Measurements from ENCODE around the gene JMJD4. TPM values are rescaled to one million over a fixed set of nuclear protein-coding genes. Genes with fewer than 3 reads are reported as not detected.

Gene JMJD4
- total RNA-seq (ENCODE audit: unreplicated experiment) = 13.4 TPM
- long read RNA-seq, transcript JMJD4-201 (6 exons, 2,595 nt) = major isoform, 10 of 16 reads
- long read RNA-seq, partial matches to known transcripts = 2 of 16 reads
- long read RNA-seq, other reads (novel, unspliced or antisense) = 3 of 16 reads

- TF ChIP-seq CTCF (IDR thresholded peaks at IDR 0.05; ENCODE audit: unreplicated experiment) = no peak
- Mint-ChIP-seq H3K4me3 (ENCODE audit: unreplicated experiment) (peak within 1 kb of the TSS; percentile 95), H3K27ac (ENCODE audit: unreplicated experiment) (peak within 1 kb of the TSS; percentile 52), H3K27me3 (ENCODE audit: unreplicated experiment) (peaks cover 9% of the 10 kb centered on the region), H3K4me1 (ENCODE audit: unreplicated experiment) (peaks cover 8% of the 10 kb centered on the region), H3K36me3 (ENCODE audit: low read depth, unreplicated experiment) (peaks cover 10% of the 10 kb centered on the region), H3K9me3 (ENCODE audit: unreplicated experiment) (no peaks in the 10 kb centered on the region)
- DNase-seq (ENCODE audit: low spot score) = peak; percentile 91
These were observed at the start of gene JMJD4, which contains the start of gene SNAP47 for GRCh38 chr1:227734856-227735538. Gene JMJD4 (minus strand): TSS chr1:227735302. CDS start chr1:227735273, 29 bp downstream. Gene SNAP47 (plus strand): TSS chr1:227735435. CDS start chr1:227747737, 12,302 bp downstream.

- H3K9me3 Mint-ChIP-seq (ENCODE audit: unreplicated experiment) = no peaks in the 10 kb centered on the region
- H3K4me1 Mint-ChIP-seq (ENCODE audit: unreplicated experiment) = no peaks in the 10 kb centered on the region
- H3K36me3 Mint-ChIP-seq (ENCODE audit: low read depth, unreplicated experiment) = peaks cover 5% of the 10 kb centered on the region
- TF ChIP-seq CTCF (IDR thresholded peaks at IDR 0.05; ENCODE audit: unreplicated experiment) = no peak
- no peak overlapping the region for H3K27ac Mint-ChIP-seq (ENCODE audit: unreplicated experiment)
- H3K4me3 Mint-ChIP-seq (ENCODE audit: unreplicated experiment) = no peak overlapping the region
- H3K27me3 Mint-ChIP-seq (ENCODE audit: unreplicated experiment) = peaks cover 7% of the 10 kb centered on the region
- DNase-seq (ENCODE audit: low spot score) = no peak
These were observed 47.1 kb upstream of the JMJD4 start for GRCh38 chr1:227782226-227782625.

- Mint-ChIP-seq H3K4me3 (ENCODE audit: unreplicated experiment) (no peak overlapping the region), H3K36me3 (ENCODE audit: low read depth, unreplicated experiment) (peaks cover 5% of the 10 kb centered on the region), H3K9me3 (ENCODE audit: unreplicated experiment) (no peaks in the 10 kb centered on the region), H3K4me1 (ENCODE audit: unreplicated experiment) (no peaks in the 10 kb centered on the region), H3K27ac (ENCODE audit: unreplicated experiment) (no peak overlapping the region), H3K27me3 (ENCODE audit: unreplicated experiment) (peaks cover 3% of the 10 kb centered on the region)
- no peak for TF ChIP-seq CTCF (IDR thresholded peaks at IDR 0.05; ENCODE audit: unreplicated experiment)
- no peak for DNase-seq (ENCODE audit: low spot score)
These were observed 46.3 kb upstream of the JMJD4 start for GRCh38 chr1:227781314-227781930.

- no peak for DNase-seq (ENCODE audit: low spot score)
- peaks cover 5% of the 10 kb centered on the region for H3K36me3 Mint-ChIP-seq (ENCODE audit: low read depth, unreplicated experiment)
- no peaks in the 10 kb centered on the region for H3K27me3 Mint-ChIP-seq (ENCODE audit: unreplicated experiment)
- no peaks in the 10 kb centered on the region for H3K4me1 Mint-ChIP-seq (ENCODE audit: unreplicated experiment)
- TF ChIP-seq CTCF (IDR thresholded peaks at IDR 0.05; ENCODE audit: unreplicated experiment) = no peak
- H3K4me3 Mint-ChIP-seq (ENCODE audit: unreplicated experiment) = no peak overlapping the region
- no peak overlapping the region for H3K27ac Mint-ChIP-seq (ENCODE audit: unreplicated experiment)
- H3K9me3 Mint-ChIP-seq (ENCODE audit: unreplicated experiment) = no peaks in the 10 kb centered on the region
These were observed 45.3 kb upstream of the JMJD4 start for GRCh38 chr1:227780101-227781044.

Data from endothelial cell (in vitro differentiated cells).